Nephron (organoid): ENCODE results near the gene MYLK.
A peak's percentile ranks its signal among the peaks of the same experiment; 100 is the strongest.

Source experiments
- H3K27ac Mint-ChIP-seq, 3 experiments: 2 replicates each; pipeline ENCODE4 v1.8.0; 2020; ENCODE audit warnings: mixed read lengths in 3 of 3, mild to moderate bottlenecking in 2 of 3, moderate library complexity in 1 of 3
- H3K27me3 Mint-ChIP-seq: 2 replicates; pipeline ENCODE4 v1.8.0; 2021; ENCODE audit warnings: low read depth, mild to moderate bottlenecking, moderate library complexity, mixed read lengths
- H3K36me3 Mint-ChIP-seq: 2 replicates; pipeline ENCODE4 v1.8.0; 2020; ENCODE audit warnings: low read depth, mixed read lengths
- H3K4me1 Mint-ChIP-seq: 2 replicates; pipeline ENCODE4 v1.8.0; 2020; ENCODE audit warnings: mixed read lengths
- H3K4me3 Mint-ChIP-seq, 3 experiments: 2 replicates each; pipeline ENCODE4 v1.8.0; 2020; ENCODE audit warnings: mild to moderate bottlenecking in 3 of 3, mixed read lengths in 3 of 3, moderate library complexity in 2 of 3
- H3K9me3 Mint-ChIP-seq: 2 replicates; pipeline ENCODE4 v1.8.0; 2020; ENCODE audit warnings: mixed read lengths
- TF ChIP-seq, protein P1 (sequence below), 3 experiments: fragments of 200-600 bp; sonication (generic); IDR thresholded peaks; one replicate each; pipeline ENCODE4 v1.5.0; 2021; ENCODE audit warnings: antibody characterized with exemption in 3 of 3; ENCODE audit not compliant: unreplicated experiment in 3 of 3

Gene MYLK

DNA sequence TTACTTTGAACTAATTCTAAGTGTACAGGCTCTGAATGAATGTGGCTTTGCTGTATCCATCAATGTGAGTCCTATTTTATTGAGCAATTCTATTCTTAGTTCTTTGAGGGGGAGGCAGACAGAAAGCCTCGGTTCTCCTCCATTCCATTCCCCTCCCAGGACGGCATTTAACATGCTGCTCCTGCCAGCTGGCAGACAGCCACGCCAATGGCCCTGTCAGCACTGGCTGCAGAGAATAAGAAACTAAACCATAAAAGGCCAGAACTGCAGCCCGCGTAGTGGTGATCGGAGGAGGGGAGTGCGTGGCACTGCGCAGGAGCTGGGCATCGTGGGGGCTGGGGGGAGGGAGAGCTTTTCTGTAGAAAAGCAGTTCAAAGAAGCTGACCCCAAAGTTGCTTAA, 223.2 kb downstream of the MYLK start:
- Mint-ChIP-seq H3K4me3 (peak overlapping the region; percentile 43 to 47 (median 47)), H3K27ac (peak overlapping the region; percentile 98 to 99 (median 99)), H3K4me1 (peaks cover 69% of the 10 kb centered on the region), H3K36me3 (peaks cover 43% of the 10 kb centered on the region), H3K9me3 (no peaks in the 10 kb centered on the region), H3K27me3 (peaks cover 3% of the 10 kb centered on the region)
- TF ChIP-seq, protein P1, sequence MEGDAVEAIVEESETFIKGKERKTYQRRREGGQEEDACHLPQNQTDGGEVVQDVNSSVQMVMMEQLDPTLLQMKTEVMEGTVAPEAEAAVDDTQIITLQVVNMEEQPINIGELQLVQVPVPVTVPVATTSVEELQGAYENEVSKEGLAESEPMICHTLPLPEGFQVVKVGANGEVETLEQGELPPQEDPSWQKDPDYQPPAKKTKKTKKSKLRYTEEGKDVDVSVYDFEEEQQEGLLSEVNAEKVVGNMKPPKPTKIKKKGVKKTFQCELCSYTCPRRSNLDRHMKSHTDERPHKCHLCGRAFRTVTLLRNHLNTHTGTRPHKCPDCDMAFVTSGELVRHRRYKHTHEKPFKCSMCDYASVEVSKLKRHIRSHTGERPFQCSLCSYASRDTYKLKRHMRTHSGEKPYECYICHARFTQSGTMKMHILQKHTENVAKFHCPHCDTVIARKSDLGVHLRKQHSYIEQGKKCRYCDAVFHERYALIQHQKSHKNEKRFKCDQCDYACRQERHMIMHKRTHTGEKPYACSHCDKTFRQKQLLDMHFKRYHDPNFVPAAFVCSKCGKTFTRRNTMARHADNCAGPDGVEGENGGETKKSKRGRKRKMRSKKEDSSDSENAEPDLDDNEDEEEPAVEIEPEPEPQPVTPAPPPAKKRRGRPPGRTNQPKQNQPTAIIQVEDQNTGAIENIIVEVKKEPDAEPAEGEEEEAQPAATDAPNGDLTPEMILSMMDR (IDR thresholded peaks at IDR 0.05; ENCODE audit: unreplicated experiment in 3 of 3), result no peak

DNA sequence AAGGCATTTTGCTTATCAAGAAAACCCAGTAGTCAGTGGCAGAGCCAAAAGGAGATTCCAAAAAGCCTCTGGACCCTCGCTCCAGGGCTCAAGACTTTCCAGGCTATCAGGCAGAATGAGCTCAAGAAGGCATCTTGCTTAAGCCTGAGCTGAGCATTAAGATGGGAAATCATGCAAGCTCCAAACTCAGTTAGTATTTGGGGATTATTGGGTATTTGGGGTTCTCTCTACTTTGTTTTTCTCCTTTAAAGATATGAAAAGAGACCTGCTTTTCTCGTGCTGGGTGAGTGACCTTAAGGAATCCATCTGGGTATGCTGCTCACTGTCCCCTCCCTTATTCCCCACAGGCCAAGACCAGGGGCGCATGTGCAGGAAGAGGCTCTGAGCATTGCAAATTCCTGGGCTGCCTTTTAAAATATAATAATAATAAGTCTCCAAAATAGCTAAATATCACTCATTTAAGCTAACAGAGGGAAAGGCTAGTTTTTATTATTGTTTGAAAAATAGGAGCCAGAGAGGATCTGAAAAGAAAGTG, 223.9 kb downstream of the MYLK start:
- Mint-ChIP-seq H3K9me3 (no peaks in the 10 kb centered on the region), H3K4me3 (no peak overlapping the region), H3K27me3 (peaks cover 3% of the 10 kb centered on the region), H3K4me1 (peaks cover 76% of the 10 kb centered on the region), H3K36me3 (peaks cover 38% of the 10 kb centered on the region), H3K27ac (peak overlapping the region; percentile 98 to 99 (median 99))
- TF ChIP-seq, protein P1 (IDR thresholded peaks at IDR 0.05; ENCODE audit: unreplicated experiment in 3 of 3), result no peak

DNA sequence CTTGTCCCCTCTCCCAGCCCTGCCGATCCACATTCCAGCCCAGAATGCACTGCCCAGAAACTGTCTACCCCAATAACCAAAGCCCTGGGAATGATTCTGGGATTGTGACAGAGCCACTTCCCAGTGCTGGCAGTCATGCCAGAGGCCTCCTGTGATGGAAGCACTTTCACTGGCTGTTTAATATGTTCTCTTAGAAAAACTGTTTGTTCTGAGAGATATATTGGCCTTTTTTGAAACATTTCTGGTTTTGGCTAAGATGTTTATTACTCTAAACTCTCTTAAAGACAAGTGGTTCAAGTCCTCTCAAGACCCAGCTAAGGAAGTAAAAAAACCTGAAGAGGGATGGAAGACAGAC, 225.3 kb downstream of the MYLK start:
- H3K9me3 Mint-ChIP-seq, result no peaks in the 10 kb centered on the region
- peak overlapping the region; percentile 98 to 99 (median 99) for H3K27ac Mint-ChIP-seq
- no peak overlapping the region for H3K4me3 Mint-ChIP-seq
- H3K36me3 Mint-ChIP-seq, result peaks cover 35% of the 10 kb centered on the region
- TF ChIP-seq, protein P1 (IDR thresholded peaks at IDR 0.05; ENCODE audit: unreplicated experiment in 3 of 3), result no peak
- peaks cover 83% of the 10 kb centered on the region for H3K4me1 Mint-ChIP-seq
- H3K27me3 Mint-ChIP-seq, result peaks cover 3% of the 10 kb centered on the region

DNA sequence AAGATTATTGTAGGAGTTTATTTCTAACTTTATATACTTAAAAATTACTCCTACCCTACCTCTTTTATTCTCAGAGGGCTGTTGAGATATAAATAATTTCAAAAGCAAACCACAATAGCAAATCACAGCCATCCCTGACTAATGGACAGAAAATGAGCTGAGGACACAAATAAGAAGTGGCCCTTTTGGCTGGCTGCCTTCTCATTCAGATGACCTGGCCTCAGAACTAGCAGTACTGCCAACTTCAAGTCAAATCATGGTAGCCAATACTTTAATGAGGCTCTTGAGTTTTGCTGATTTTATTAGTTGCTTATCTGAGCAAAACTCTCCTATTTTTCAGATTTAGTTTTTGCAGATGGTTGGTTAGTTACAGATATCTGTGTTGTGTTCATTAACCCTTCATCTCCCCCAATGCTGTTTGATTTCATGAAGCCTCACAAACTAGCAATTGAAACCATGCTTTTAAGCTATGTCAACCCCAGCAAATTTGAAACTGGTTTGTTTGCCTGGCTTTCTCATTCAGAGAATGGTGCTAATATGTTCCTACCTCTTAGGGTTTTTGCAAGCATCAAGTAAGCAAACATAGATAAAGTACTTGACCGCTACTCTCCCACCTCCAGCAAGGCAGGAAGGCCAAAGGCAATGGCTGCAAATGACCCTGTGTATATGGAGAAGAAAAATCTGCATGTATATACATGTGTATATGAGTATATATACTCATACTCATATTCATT, 225.8 kb downstream of the MYLK start:
- H3K36me3 Mint-ChIP-seq, result peaks cover 33% of the 10 kb centered on the region
- peaks cover 2% of the 10 kb centered on the region for H3K27me3 Mint-ChIP-seq
- no peak overlapping the region for H3K4me3 Mint-ChIP-seq
- no peaks in the 10 kb centered on the region for H3K9me3 Mint-ChIP-seq
- TF ChIP-seq, protein P1 (IDR thresholded peaks at IDR 0.05; ENCODE audit: unreplicated experiment in 3 of 3), result no peak
- peaks cover 87% of the 10 kb centered on the region for H3K4me1 Mint-ChIP-seq
- H3K27ac Mint-ChIP-seq, result peak overlapping the region; percentile 98 to 99 (median 99)

DNA sequence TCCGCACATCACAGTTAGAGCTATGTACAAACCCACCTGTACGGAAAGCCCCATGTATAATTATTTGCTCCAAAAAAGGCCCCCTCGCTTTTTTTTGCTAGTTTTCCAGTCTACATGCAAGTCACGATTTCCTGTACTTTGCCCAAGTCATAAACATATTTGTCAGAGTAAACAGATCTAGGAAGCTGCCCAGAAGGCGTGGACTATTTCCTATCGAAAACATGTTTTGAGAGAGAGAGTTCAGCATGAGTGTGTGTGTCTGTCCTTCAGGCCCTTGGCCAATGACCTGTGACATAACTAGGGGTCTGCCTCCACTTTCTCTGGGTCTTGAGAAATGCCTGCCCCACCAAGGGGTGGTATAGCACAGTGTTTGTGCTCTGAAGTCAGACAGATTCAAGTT, 226.6 kb downstream of the MYLK start:
- no peaks in the 10 kb centered on the region for H3K27me3 Mint-ChIP-seq
- H3K4me3 Mint-ChIP-seq, result no peak overlapping the region
- TF ChIP-seq, protein P1 (IDR thresholded peaks at IDR 0.05; ENCODE audit: unreplicated experiment in 3 of 3), result no peak

DNA sequence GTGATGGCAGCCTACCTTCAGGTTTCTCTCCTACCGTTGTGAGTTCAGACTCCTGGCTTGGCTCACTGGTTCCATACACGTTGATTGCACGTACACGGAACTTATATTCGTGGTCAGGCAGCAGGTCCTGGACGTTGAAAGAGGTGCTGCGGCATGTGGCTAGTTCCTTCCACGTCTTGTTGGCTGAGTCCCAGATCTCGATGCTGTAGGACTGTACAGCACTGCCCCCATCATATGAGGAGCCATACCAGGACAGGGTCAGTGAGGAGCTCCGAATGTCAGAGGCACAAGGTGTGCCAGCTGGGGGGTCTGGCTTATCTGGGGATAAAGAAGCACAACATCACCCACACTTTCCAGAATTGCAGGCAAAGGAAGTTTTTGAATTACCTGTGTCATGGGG, 227.0 kb downstream of the MYLK start:
- Mint-ChIP-seq H3K4me1 (peaks cover 87% of the 10 kb centered on the region), H3K36me3 (peaks cover 29% of the 10 kb centered on the region), H3K27ac (peak overlapping the region; percentile 11 to 98 (median 13)), H3K9me3 (no peaks in the 10 kb centered on the region), H3K27me3 (no peaks in the 10 kb centered on the region), H3K4me3 (no peak overlapping the region)
- TF ChIP-seq, protein P1 (IDR thresholded peaks at IDR 0.05; ENCODE audit: unreplicated experiment in 3 of 3), result no peak

More for the DNA sequence above, 226.6 kb downstream of the MYLK start:
- no peaks in the 10 kb centered on the region for H3K9me3 Mint-ChIP-seq
- peaks cover 87% of the 10 kb centered on the region for H3K4me1 Mint-ChIP-seq
- H3K36me3 Mint-ChIP-seq, result peaks cover 29% of the 10 kb centered on the region
- peak overlapping the region; percentile 11 to 98 (median 29) for H3K27ac Mint-ChIP-seq
